Esophagus squamous epithelium (tissue), 4 donors: ENCODE measurements around the gene NOTCH4.

Experiments
- CTCF ChIP-seq, 6 experiments: fragments of 450-650 bp in 4 of 6; fragments of 200-600 bp in 2 of 6; sonication (generic) in 2 of 6; IDR thresholded peaks; one replicate each; pipeline ENCODE4 v1.5.1; 2016 to 2019; ENCODE audit warnings: antibody characterized with exemption in 6 of 6, mild to moderate bottlenecking in 4 of 6, moderate library complexity in 4 of 6
- POLR2A ChIP-seq, 4 donors: fragments of 450-650 bp; IDR thresholded peaks; one replicate each; pipeline ENCODE4 v1.6.1; 2017; ENCODE audit warnings: antibody characterized with exemption in 4 of 4, mild to moderate bottlenecking in 4 of 4, moderate library complexity in 3 of 4

- peak; percentile 84 to 94 (median 92) for TF ChIP-seq CTCF (IDR thresholded peaks at IDR 0.05)
- no peak for TF ChIP-seq POLR2A (IDR thresholded peaks at IDR 0.05)
These were observed 21.1 kb upstream of the NOTCH4 start for GRCh38 chr6:32244946-32245398.
